ENCODE results near the gene GAB1. TPM values are rescaled to one million over a fixed set of nuclear protein-coding genes. Genes with fewer than 3 reads are reported as not detected.

GAB1 gene
- total RNA-seq, 1 donor from 2014 or later = 27.2 TPM

GRCh38 chr4:143363332-143363731, 26.7 kb downstream of the GAB1 start:
- peaks cover 5% of the 10 kb centered on the region for H3K9me3 Mint-ChIP-seq
- no peak for TF ChIP-seq CTCF (conservative IDR thresholded peaks at IDR 0.05)
- no peak for DNase-seq (ENCODE audit: low read depth, low spot score)
- H3K4me1 Mint-ChIP-seq = peaks cover 21% of the 10 kb centered on the region
- H3K4me3 Mint-ChIP-seq = no peak overlapping the region
- no peak overlapping the region for H3K27ac Mint-ChIP-seq (ENCODE audit: unreplicated experiment)
- no peaks in the 10 kb centered on the region for H3K27me3 Mint-ChIP-seq (ENCODE audit: low read depth)
- peaks cover 2% of the 10 kb centered on the region for H3K36me3 Mint-ChIP-seq (ENCODE audit: low read depth)

- H3K4me3 Mint-ChIP-seq = no peak overlapping the region
- H3K27me3 Mint-ChIP-seq (ENCODE audit: low read depth) = no peaks in the 10 kb centered on the region
- peaks cover 5% of the 10 kb centered on the region for H3K9me3 Mint-ChIP-seq
- H3K36me3 Mint-ChIP-seq (ENCODE audit: low read depth) = peaks cover 2% of the 10 kb centered on the region
- no peak for DNase-seq (ENCODE audit: low read depth, low spot score)
- no peak overlapping the region for H3K27ac Mint-ChIP-seq (ENCODE audit: unreplicated experiment)
- H3K4me1 Mint-ChIP-seq = peaks cover 14% of the 10 kb centered on the region
- TF ChIP-seq CTCF (conservative IDR thresholded peaks at IDR 0.05) = no peak
Measured at GRCh38 chr4:143364063-143364462, 27.4 kb downstream of the GAB1 start.

- peaks cover 11% of the 10 kb centered on the region for H3K36me3 Mint-ChIP-seq (ENCODE audit: low read depth)
- H3K27ac Mint-ChIP-seq (ENCODE audit: unreplicated experiment) = no peak overlapping the region
- no peaks in the 10 kb centered on the region for H3K27me3 Mint-ChIP-seq (ENCODE audit: low read depth)
- peaks cover 9% of the 10 kb centered on the region for H3K9me3 Mint-ChIP-seq
- no peak overlapping the region for H3K4me3 Mint-ChIP-seq
- H3K4me1 Mint-ChIP-seq = peaks cover 6% of the 10 kb centered on the region
- no peak for DNase-seq (ENCODE audit: low read depth, low spot score)
- no peak for TF ChIP-seq CTCF (conservative IDR thresholded peaks at IDR 0.05)
Measured at GRCh38 chr4:143367863-143368262, 31.2 kb downstream of the GAB1 start.

- Mint-ChIP-seq H3K4me3 (no peak overlapping the region), H3K36me3 (ENCODE audit: low read depth) (peaks cover 9% of the 10 kb centered on the region), H3K4me1 (peaks cover under 1% of the 10 kb centered on the region), H3K27me3 (ENCODE audit: low read depth) (no peaks in the 10 kb centered on the region), H3K27ac (ENCODE audit: unreplicated experiment) (no peak overlapping the region), H3K9me3 (peaks cover 6% of the 10 kb centered on the region)
- TF ChIP-seq CTCF (conservative IDR thresholded peaks at IDR 0.05) = no peak
- no peak for DNase-seq (ENCODE audit: low read depth, low spot score)
Measured at GRCh38 chr4:143369552-143369951, 32.9 kb downstream of the GAB1 start.

GRCh38 chr4:143372093-143372915, 35.6 kb downstream of the GAB1 start:
- TF ChIP-seq CTCF (conservative IDR thresholded peaks at IDR 0.05) = no peak
- no peak for DNase-seq (ENCODE audit: low read depth, low spot score)
- H3K27ac Mint-ChIP-seq (ENCODE audit: unreplicated experiment) = peak overlapping the region; percentile 55
- H3K4me3 Mint-ChIP-seq = no peak overlapping the region
- peaks cover 14% of the 10 kb centered on the region for H3K4me1 Mint-ChIP-seq
- H3K9me3 Mint-ChIP-seq = peaks cover 5% of the 10 kb centered on the region
- H3K27me3 Mint-ChIP-seq (ENCODE audit: low read depth) = no peaks in the 10 kb centered on the region
- H3K36me3 Mint-ChIP-seq (ENCODE audit: low read depth) = peaks cover 8% of the 10 kb centered on the region

Measured in neural crest cell (in vitro differentiated cells).